Coronary artery (tissue), 2 donors: Measurements from ENCODE around the gene PDE4DIP.
"Not testable (repeated sequence)": the region's sequence is repeated elsewhere in the genome, so short reads cannot be mapped to it uniquely, and the experiment has no call there.

Source experiments
- DNase-seq: peaks from one replicate; pipeline ENCODE4 v3.0.0-alpha.2; 2017; ENCODE audit warnings: low spot score
- H3K27ac ChIP-seq, 2 donors: fragments of 200-600 bp; sonication (generic); one replicate each; pipeline ENCODE4 v1.5.1; 2016 to 2019
- H3K4me3 ChIP-seq: fragments of 200-600 bp; sonication (generic); 2 replicates; pipeline ENCODE4 v1.5.1; 2016; ENCODE audit warnings: mild to moderate bottlenecking, moderate library complexity

PDE4DIP gene

GRCh38 chr1:149008769-149009168, 164.5 kb downstream of the PDE4DIP start:
- not testable (repeated sequence) for DNase-seq, H3K27ac ChIP-seq, H3K4me3 ChIP-seq

DNA sequence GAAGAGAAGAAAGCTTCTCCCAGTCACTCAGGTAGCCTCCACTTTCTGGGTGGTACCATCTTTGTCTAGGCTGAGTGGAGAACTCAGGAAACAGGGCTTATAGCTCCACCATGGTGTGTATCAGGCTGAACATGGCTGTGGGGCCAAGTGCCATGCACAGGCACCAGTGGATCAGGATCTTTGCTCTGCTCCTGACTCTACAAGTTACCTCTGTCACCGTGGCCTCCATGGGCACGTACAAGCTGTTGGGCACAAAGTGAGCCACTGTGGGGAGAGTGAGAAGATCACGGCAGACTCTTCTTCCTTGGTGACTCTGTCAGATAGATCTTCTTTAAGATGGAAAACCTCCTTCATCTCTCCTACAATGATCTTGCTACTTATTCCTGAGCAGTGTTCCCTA, 165.5 kb downstream of the PDE4DIP start:
- not testable (repeated sequence) for DNase-seq, H3K4me3 ChIP-seq, H3K27ac ChIP-seq

- not testable (repeated sequence) for DNase-seq, H3K4me3 ChIP-seq, H3K27ac ChIP-seq
These were observed 168.4 kb downstream of the PDE4DIP start for GRCh38 chr1:149012599-149012998.

DNA sequence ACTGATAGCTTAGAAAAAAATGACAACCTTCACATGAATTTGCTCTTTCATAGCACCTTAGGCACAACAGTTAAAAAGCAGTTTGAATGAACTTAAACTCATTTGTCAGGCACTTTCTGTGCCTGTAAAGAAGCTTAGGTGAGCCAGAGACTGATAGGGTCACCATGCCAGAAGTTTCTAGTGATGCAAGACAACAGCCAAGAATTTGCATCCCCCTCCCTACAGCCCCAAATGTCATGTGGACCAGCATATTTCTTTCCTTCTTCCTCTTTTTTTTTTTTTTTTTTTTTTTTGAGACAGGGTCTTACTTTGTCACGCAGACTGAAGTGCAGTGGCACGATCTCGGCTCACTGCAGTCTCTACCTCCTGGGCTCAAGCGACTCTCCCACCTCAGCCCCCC, 169.3 kb downstream of the PDE4DIP start:
- not testable (repeated sequence) for H3K27ac ChIP-seq, H3K4me3 ChIP-seq, DNase-seq

GRCh38 chr1:149015522-149015921, 171.3 kb downstream of the PDE4DIP start:
- DNase-seq, H3K4me3 ChIP-seq, H3K27ac ChIP-seq: not testable (repeated sequence)

DNA sequence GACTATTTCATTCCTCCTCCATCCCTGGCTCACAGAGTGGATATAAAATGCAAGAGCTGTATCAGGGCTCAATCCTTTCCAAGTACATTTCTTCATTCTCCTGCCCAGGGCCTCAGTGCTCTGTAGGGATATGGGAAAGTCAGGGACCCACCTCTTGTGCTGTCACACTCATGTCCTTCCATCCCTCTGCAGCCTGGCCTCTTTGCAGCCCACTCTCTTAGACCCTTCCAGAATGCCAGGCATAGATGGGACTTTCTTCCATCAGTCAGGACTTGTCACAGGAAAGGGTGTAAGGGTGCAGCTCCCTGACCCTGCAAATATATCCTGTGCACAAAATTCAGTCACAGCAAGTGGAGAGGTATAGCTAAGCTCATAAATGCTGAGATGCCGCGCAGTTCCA, 172.4 kb downstream of the PDE4DIP start:
- H3K27ac ChIP-seq, DNase-seq: not testable (repeated sequence)

DNA sequence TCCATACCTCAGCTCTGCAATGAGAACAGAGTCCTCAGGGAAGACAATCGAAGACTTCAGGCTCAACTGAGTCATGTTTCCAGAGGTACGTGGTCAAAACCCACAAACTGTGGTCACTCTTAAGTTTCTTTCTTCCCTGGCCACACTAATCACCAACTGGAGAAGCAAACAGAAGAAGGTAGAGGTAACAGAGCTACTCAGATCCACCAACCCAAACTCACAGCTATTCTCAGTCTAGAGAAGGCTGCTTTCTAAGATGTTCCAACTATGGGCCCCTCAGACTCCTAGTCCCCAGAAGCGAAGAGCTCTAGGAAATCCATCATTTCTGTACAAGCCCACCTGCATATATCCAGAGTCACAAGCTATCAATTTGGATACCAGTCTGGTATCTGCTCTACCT, 174.3 kb downstream of the PDE4DIP start:
- not testable (repeated sequence) for H3K4me3 ChIP-seq, DNase-seq, H3K27ac ChIP-seq

More for the DNA sequence above, 172.4 kb downstream of the PDE4DIP start:
- not testable (repeated sequence) for H3K4me3 ChIP-seq

DNA sequence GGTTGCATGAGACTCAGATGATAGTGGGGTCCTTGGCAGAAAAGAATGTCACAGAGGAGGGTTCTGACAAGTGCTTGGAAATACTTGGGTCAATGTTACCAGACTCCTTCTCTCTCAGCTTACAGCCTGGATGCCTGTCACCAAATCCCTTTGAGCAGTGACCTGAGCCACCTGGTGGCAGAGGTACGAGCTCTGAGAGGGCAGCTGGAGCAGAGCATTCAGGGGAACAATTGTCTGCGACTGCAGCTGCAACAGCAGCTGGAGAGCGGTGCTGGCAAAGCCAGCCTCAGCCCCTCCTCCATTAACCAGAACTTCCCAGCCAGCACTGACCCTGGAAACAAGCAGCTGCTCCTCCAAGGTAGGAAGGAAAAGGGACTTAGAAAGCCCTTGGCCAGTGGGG, 180.1 kb downstream of the PDE4DIP start:
- not testable (repeated sequence) for DNase-seq, H3K27ac ChIP-seq, H3K4me3 ChIP-seq

DNA sequence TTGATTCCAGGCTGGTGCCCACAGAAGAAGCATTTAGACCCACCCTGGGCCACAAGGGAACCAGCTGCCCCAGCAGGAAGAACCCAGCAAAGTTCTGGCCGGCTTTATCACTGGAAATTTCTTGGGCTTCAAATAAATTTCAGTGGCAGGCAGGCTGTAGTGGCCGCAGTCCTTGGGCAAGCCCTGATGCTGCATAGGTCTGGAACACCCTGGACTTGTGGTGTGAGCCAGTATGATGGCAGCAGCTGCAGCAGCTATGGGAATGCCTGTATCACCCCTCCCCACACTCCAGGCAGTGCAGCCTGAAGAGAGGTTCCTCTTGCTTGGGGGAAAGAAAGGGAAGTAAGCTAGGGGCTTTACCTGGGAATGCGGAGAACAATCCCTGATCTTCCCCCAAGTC, 189.7 kb downstream of the PDE4DIP start:
- not testable (repeated sequence) for H3K27ac ChIP-seq, H3K4me3 ChIP-seq, DNase-seq

DNA sequence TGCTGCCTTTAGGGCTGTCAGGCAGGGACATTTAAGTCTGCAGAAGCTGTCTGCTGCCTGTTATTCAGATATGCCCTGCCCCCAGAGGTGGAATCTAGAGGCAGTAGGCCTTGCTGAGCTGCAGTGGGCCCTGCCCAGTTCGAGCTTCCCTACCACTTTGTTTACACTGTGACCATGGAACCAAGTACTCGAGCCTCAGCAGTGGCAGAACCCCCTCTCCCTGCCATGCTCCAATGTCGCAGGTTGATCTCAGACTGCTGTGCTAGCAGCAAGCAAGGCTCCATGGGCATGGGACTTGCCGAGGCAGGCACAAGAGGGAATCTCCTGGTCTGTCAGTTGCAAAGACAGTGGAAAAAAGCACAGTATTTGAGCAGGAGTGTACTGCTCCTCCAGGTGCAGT, 198.8 kb downstream of the PDE4DIP start:
- H3K27ac ChIP-seq, H3K4me3 ChIP-seq: not testable (repeated sequence)

DNA sequence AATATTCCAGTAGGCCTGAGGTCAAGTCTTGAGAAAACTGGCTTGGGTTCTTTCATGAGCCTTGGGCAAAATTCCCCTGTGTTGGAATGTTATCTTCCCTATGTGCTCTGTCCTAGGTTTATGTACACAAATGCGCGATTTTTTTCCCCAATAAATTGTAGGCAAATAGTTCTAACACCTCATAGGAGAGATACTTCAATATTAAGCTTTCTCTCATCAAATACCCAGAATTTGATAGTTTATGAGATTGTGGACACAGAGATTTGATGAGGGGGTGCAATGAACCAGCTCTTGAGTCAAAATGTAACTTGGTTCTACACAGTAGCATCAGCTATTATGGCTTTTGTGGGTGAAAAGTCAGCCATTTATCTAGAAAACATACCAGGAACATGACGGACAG, 220.4 kb downstream of the PDE4DIP start:
- not testable (repeated sequence) for H3K27ac ChIP-seq, H3K4me3 ChIP-seq, DNase-seq

More for the DNA sequence above, 198.8 kb downstream of the PDE4DIP start:
- DNase-seq, result not testable (repeated sequence)

GRCh38 chr1:149075505-149076127, 231.4 kb downstream of the PDE4DIP start:
- H3K4me3 ChIP-seq, H3K27ac ChIP-seq, DNase-seq: not testable (repeated sequence)
